ENCODE data around the gene F5.

The F5 gene

DNA sequence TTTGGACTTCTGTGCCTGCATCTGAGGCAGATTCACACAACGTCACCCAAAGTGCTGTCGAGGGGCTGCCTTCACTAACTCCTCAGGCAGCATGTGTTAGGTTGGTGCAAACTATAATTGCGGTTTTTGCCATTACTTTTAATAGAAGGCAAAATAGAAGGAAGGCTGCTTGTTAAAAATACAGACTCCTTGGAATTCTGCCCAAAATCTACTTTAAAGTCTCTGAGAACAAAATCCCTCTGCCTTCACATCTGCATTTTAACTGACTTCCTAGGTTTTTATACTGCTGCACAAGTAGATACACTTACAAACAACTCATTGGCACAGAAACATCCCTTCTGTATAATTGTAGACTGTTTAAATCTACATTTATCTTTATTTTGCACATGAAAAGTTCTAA, 59.3 kb downstream of the F5 start:
- TF ChIP-seq, protein P1, sequence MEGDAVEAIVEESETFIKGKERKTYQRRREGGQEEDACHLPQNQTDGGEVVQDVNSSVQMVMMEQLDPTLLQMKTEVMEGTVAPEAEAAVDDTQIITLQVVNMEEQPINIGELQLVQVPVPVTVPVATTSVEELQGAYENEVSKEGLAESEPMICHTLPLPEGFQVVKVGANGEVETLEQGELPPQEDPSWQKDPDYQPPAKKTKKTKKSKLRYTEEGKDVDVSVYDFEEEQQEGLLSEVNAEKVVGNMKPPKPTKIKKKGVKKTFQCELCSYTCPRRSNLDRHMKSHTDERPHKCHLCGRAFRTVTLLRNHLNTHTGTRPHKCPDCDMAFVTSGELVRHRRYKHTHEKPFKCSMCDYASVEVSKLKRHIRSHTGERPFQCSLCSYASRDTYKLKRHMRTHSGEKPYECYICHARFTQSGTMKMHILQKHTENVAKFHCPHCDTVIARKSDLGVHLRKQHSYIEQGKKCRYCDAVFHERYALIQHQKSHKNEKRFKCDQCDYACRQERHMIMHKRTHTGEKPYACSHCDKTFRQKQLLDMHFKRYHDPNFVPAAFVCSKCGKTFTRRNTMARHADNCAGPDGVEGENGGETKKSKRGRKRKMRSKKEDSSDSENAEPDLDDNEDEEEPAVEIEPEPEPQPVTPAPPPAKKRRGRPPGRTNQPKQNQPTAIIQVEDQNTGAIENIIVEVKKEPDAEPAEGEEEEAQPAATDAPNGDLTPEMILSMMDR (IDR thresholded peaks at IDR 0.05; ENCODE audit: control insufficient read depth, insufficient read depth, low read depth, low read length, missing control alignments), result no peak
- DNase-seq (ENCODE audit: low read depth), result no peak
- no peak overlapping the region for H3K4me3 ChIP-seq (ENCODE audit: control insufficient read depth, low read depth, low read length)

DNA sequence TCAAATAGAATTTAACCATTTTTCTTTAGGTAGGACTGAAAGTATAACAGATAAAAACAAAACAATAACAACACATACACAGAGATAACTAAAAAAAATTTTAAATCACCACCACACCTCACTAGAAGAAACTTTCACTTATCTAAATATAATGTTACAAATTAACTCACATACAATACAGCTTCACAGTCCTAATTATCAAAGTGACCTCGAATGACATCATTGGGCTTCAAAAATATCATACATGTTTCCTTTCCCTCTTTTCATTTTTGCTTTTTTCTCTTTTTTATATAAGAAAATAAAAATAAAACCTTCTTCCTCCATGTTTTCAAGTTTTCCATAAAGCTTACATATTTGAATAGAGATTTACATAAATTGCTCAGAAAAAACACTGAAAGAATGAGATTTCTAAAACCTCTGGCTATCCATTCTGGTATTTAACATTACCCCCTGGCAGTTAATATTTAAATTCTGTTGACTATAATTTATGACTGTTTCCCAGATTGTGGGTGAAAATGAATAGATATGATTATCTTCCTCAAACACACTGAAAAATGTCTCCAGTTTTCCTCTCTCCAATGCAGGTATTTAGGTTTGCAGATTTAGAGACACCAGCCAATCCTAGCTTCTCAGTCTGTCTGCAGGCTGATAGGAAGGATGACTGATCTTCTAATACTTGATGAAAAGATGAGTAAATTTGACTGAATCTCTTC, 60.0 kb downstream of the F5 start:
- TF ChIP-seq, protein P1 (IDR thresholded peaks at IDR 0.05; ENCODE audit: control insufficient read depth, insufficient read depth, low read depth, low read length, missing control alignments), result no peak
- no peak overlapping the region for H3K4me3 ChIP-seq (ENCODE audit: control insufficient read depth, low read depth, low read length)
- DNase-seq (ENCODE audit: low read depth), result no peak

DNA sequence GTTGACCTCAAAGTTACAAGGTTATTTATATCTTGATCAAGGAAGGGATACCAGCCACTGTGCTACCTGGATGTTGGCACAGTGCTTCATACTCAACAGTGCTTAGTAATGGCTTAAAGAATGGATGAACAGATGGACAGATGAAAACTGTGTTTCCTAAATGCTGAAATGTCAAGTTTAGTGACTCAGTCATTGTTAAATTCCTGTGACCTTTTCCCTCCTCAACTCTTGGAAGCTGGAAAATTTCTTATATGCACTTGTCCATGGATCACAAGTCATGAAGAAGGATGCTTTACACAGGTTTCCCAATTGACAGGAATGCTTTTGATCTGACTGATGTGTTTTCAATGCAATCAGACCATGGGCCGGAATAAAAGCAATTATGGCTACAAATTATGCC, 60.9 kb downstream of the F5 start:
- TF ChIP-seq, protein P1 (IDR thresholded peaks at IDR 0.05; ENCODE audit: control insufficient read depth, insufficient read depth, low read depth, low read length, missing control alignments), result no peak
- H3K4me3 ChIP-seq (ENCODE audit: control insufficient read depth, low read depth, low read length), result no peak overlapping the region
- DNase-seq (ENCODE audit: low read depth), result no peak

DNA sequence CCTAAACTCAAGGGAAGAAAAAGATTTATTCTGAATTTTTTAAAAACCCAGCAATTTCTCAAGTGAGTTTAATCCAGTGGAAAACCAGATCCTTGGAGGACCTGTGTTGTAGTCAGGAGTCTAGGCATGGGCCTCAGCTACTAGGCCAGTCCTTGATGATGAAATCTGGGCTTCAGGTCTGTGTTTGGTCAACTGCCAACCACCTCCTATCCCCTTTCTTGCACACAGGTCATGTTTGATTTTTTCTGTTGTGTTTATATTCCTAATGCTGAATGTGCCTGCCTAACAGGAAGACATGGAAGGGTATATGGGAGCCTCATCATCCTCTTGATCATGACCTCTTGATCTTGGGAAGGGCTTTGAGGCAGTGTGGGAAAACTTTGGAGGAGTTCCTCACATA, 62.4 kb downstream of the F5 start:
- H3K4me3 ChIP-seq (ENCODE audit: control insufficient read depth, low read depth, low read length), result no peak overlapping the region
- DNase-seq (ENCODE audit: low read depth), result no peak
- TF ChIP-seq, protein P1 (IDR thresholded peaks at IDR 0.05; ENCODE audit: control insufficient read depth, insufficient read depth, low read depth, low read length, missing control alignments), result no peak

DNA sequence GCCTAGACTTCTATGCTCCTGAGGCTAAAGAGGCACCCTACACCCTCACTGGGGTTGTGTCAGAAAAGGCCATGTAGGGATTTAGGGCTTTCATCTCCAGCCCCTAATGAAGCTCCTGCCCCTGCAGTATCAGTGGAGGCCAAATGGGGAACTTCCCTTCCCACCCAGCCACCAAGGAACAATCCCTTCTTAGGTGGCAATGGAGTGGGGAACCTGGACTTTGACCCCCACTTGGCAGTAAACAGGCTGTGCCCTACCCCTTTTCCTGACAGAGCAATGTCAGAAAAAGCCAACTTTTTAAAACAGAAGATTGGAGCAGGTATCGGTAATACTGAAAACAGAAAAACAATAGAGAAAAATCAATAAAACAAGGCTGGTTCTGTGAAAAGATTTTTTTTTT, 65.1 kb downstream of the F5 start:
- TF ChIP-seq, protein P1 (IDR thresholded peaks at IDR 0.05; ENCODE audit: control insufficient read depth, insufficient read depth, low read depth, low read length, missing control alignments), result no peak
- no peak for DNase-seq (ENCODE audit: low read depth)
- no peak overlapping the region for H3K4me3 ChIP-seq (ENCODE audit: control insufficient read depth, low read depth, low read length)

DNA sequence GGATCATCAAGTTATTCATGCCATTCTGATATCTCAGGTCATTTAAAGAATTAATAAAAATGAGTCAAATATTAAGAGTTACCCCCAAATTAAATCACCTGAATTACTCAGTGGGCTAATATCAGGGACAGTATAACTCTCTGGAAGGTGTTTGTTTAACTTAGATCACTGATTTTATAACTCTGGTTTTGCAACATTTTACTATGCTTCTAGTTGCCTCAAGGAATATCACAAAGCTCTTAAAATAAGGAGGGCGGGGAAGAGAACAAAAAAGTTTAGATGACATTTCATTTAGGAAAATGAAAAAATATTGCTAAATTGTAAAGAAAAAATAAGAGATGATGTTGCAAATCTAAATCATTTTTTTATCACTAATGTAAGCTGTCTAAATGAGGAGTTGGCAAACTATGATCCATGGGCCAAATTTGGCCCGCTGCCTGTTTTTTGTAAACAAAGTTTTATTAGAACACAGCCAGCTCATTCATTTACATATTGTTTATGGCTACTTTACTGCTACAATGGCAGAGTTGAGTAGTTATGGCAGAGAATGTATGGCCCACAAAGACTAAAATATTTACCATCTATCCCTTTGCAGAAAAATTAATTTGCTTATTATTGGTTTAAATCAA, 68.6 kb downstream of the F5 start:
- H3K4me3 ChIP-seq (ENCODE audit: control insufficient read depth, low read depth, low read length), result no peak overlapping the region
- no peak for DNase-seq (ENCODE audit: low read depth)
- TF ChIP-seq, protein P1 (IDR thresholded peaks at IDR 0.05; ENCODE audit: control insufficient read depth, insufficient read depth, low read depth, low read length, missing control alignments), result no peak
